LNCAP (cell line): ENCODE measurements around the gene B4GALNT3.

ENCODE experiments used
- CTCF ChIP-seq: fragments of 450-650 bp; IDR thresholded peaks from 2 replicates; pipeline ENCODE4 v1.5.1; 2017; ENCODE audit warnings: mild to moderate bottlenecking

Gene B4GALNT3

DNA sequence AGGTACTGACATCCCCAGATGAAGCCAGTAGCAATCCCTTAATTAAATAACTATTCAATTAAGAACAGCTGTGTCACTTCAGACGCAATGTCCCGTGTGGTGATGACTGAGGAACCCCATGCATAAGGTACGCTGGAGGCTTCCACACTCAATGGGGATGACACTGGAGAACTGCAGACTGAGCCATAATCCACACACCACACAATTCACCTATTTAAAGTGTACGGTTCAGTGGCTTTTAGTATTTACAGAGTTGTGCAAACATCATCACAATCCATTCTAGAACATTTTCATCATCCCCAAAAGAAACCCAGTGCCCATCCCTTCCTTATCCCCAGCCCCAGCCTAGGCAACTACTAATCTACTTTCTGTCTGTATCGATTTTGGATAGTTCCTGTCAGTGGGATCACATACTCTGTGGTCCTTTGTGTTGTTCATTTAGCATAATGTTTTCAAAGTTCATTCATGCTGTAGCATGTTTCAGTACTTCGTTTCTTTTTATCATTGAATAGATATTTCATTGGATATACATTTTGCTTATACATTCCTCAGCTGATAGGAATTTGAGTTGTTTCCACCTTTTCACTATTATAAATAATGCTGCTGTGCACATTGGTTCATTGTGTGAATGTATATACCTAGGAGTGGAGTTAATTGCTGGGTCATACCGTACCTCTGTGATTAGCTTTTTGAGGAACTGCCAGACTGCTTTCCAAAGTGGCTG, 142.4 kb downstream of the B4GALNT3 start:
- TF ChIP-seq CTCF: no peak

GRCh38 chr12:602700-603068, 142.9 kb downstream of the B4GALNT3 start:
- TF ChIP-seq CTCF: no peak

DNA sequence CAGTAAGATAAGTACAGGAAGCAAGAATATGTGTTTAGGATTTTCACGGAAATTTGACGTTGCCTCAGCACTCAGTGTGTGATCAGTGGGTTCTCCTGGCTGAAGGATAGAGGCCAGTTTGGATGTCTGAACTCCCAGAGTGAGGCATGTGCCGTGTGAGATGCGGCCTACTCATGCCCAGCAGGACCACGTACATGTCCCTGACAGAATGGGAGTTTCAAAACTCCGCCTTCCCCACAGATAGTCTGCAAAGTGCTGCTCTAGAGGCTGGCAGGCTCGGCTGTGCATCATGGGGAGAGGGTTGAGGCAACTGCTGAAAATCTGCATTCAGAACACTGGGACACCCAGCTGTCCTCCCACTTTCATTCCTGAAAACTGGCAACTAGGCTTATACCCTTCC, 145.2 kb downstream of the B4GALNT3 start:
- no peak for TF ChIP-seq CTCF

- TF ChIP-seq CTCF: no peak
Observed at GRCh38 chr12:607541-608001, 147.8 kb downstream of the B4GALNT3 start.

DNA sequence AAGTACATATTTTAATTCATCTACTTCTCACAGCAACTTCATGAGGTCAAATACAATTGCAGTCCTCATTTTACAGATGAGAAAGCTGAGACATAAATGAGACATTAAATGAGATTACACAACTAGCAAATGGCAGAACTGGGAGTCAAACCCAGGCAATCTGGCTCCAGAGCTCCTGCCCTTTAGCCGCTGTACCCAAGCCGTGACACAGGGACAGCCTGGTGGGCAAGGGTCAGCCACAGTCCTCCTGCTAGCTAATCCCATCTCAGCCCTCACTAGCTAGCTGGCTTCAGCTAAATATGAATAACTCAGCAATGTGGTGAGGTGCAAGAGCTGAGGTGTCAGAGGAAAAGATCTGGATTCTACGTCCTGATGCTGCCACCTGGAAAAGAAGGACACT, 148.7 kb downstream of the B4GALNT3 start:
- TF ChIP-seq CTCF: no peak

- TF ChIP-seq CTCF: no peak
Observed at GRCh38 chr12:608921-609320, 149.2 kb downstream of the B4GALNT3 start.

DNA sequence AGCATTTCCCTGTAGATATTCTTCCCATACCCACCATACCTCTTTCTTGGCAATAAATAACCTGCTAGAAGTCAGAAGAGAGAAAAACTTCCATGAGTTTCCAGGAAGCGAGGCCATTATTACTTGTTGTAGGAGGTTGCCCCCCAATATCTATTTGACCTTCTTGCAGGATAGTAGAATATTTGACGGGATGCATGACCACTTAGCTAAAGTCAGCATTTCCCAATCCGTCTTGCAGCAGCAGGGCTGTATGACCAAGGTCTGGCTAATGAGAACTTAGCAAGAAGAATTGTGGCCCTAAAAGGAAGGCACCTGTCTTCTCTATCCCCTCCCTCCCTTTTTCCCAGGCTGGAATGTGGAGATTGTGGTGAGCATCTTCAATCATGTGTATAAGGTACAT, 152.0 kb downstream of the B4GALNT3 start:
- TF ChIP-seq CTCF: no peak

DNA sequence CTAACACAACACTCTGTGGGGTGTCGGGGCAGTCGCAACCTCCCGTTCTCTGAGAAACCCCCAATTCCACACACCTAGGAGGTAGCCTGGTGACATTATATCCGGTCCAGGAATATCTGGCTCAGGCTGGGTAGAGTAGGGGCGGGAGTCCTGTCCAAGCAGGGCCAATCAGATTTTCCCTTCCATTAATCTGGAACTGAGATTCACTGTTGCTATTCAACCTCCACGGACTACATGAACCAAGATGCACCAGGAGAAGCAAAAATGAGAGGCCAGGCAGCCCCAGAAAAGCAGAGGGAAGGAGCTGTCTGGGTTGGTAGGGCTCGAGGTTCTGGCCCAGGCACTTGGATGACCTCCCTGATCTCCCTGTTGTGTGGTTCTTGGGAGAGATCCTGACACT, 152.6 kb downstream of the B4GALNT3 start:
- no peak for TF ChIP-seq CTCF
